ENCODE measurements around the gene GAN.

The GAN gene

GRCh38 chr16:81279392-81279791 is 35.4 kb upstream of the GAN start:
- Histone ChIP-seq H3K79me2 (ENCODE audit: control insufficient read depth, insufficient read depth, low read length) (no peaks in the 10 kb centered on the region), H3K27me3 (ENCODE audit: insufficient read depth, low read length, poor library complexity) (no peaks in the 10 kb centered on the region), H2BK15ac (replicated peaks; ENCODE audit: low read depth) (no peak overlapping the region), H2AK5ac (ENCODE audit: low read length) (no peak overlapping the region), H2BK5ac (ENCODE audit: low read length) (no peak overlapping the region), H3K23ac (ENCODE audit: low read length) (no peak overlapping the region), H3K36me3 (ENCODE audit: control insufficient read depth, insufficient read depth, low read length) (no peaks in the 10 kb centered on the region), H3K4me2 (ENCODE audit: low read length) (no peak overlapping the region), H3K4ac (ENCODE audit: low read depth, low read length) (no peak overlapping the region), H3K79me1 (ENCODE audit: low read length) (no peaks in the 10 kb centered on the region), H3K4me3 (ENCODE audit: low read length) (no peak overlapping the region), H2BK120ac (ENCODE audit: low read depth, low read length) (no peak overlapping the region), H3K4me1 (ENCODE audit: control insufficient read depth, low read depth, low read length) (no peaks in the 10 kb centered on the region), H3K27ac (ENCODE audit: low read depth, low read length) (no peak overlapping the region), H4K8ac (ENCODE audit: low read depth, low read length) (no peak overlapping the region), H3K56ac (ENCODE audit: low read length) (no peak overlapping the region), H3K9ac (ENCODE audit: low read length) (no peak overlapping the region), H4K5ac (ENCODE audit: low read length) (no peak overlapping the region), H3K18ac (ENCODE audit: low read length) (no peak overlapping the region)
- no peak for DNase-seq
- WGBS (ENCODE audit: extremely low coverage, insufficient coverage, low lambda C conversion rate), result no CpG with 5 or more reads among the region's 4 CpGs

GRCh38 chr16:81280393-81280792 is 34.4 kb upstream of the GAN start:
- H3K9ac ChIP-seq (ENCODE audit: low read length), result no peak overlapping the region
- no peaks in the 10 kb centered on the region for H3K4me1 ChIP-seq (ENCODE audit: control insufficient read depth, low read depth, low read length)
- no peak overlapping the region for H2BK5ac ChIP-seq (ENCODE audit: low read length)
- H3K79me1 ChIP-seq (ENCODE audit: low read length), result no peaks in the 10 kb centered on the region
- H3K27me3 ChIP-seq (ENCODE audit: insufficient read depth, low read length, poor library complexity), result no peaks in the 10 kb centered on the region
- no peak overlapping the region for H2AK5ac ChIP-seq (ENCODE audit: low read length)
- no peak overlapping the region for H3K4me3 ChIP-seq (ENCODE audit: low read length)
- H3K79me2 ChIP-seq (ENCODE audit: control insufficient read depth, insufficient read depth, low read length), result no peaks in the 10 kb centered on the region
- no peak overlapping the region for H3K18ac ChIP-seq (ENCODE audit: low read length)
- no peaks in the 10 kb centered on the region for H3K36me3 ChIP-seq (ENCODE audit: control insufficient read depth, insufficient read depth, low read length)
- WGBS (ENCODE audit: extremely low coverage, insufficient coverage, low lambda C conversion rate), result no CpG with 5 or more reads among the region's 3 CpGs
- H3K4me2 ChIP-seq (ENCODE audit: low read length), result no peak overlapping the region
- no peak overlapping the region for H2BK15ac ChIP-seq (replicated peaks; ENCODE audit: low read depth)
- H3K56ac ChIP-seq (ENCODE audit: low read length), result no peak overlapping the region
- no peak overlapping the region for H3K23ac ChIP-seq (ENCODE audit: low read length)
- DNase-seq, result no peak
- no peak overlapping the region for H4K8ac ChIP-seq (ENCODE audit: low read depth, low read length)
- no peak overlapping the region for H4K5ac ChIP-seq (ENCODE audit: low read length)
- no peak overlapping the region for H3K27ac ChIP-seq (ENCODE audit: low read depth, low read length)
- no peak overlapping the region for H3K4ac ChIP-seq (ENCODE audit: low read depth, low read length)
- no peak overlapping the region for H2BK120ac ChIP-seq (ENCODE audit: low read depth, low read length)

- no peak overlapping the region for H2BK5ac ChIP-seq (ENCODE audit: low read length)
- H3K27ac ChIP-seq (ENCODE audit: low read depth, low read length), result no peak overlapping the region
- H2BK120ac ChIP-seq (ENCODE audit: low read depth, low read length), result no peak overlapping the region
- no peak overlapping the region for H2AK5ac ChIP-seq (ENCODE audit: low read length)
- no peak overlapping the region for H3K9ac ChIP-seq (ENCODE audit: low read length)
- H3K23ac ChIP-seq (ENCODE audit: low read length), result no peak overlapping the region
- no peaks in the 10 kb centered on the region for H3K27me3 ChIP-seq (ENCODE audit: insufficient read depth, low read length, poor library complexity)
- H3K4me2 ChIP-seq (ENCODE audit: low read length), result no peak overlapping the region
- H3K56ac ChIP-seq (ENCODE audit: low read length), result no peak overlapping the region
- no peaks in the 10 kb centered on the region for H3K79me1 ChIP-seq (ENCODE audit: low read length)
- no peak overlapping the region for H4K8ac ChIP-seq (ENCODE audit: low read depth, low read length)
- no peak overlapping the region for H3K18ac ChIP-seq (ENCODE audit: low read length)
- no peaks in the 10 kb centered on the region for H3K4me1 ChIP-seq (ENCODE audit: control insufficient read depth, low read depth, low read length)
- no CpG with 5 or more reads among the region's 3 CpGs for WGBS (ENCODE audit: extremely low coverage, insufficient coverage, low lambda C conversion rate)
- no peak overlapping the region for H4K5ac ChIP-seq (ENCODE audit: low read length)
- H3K4me3 ChIP-seq (ENCODE audit: low read length), result no peak overlapping the region
- DNase-seq, result no peak
- H3K4ac ChIP-seq (ENCODE audit: low read depth, low read length), result no peak overlapping the region
- H3K36me3 ChIP-seq (ENCODE audit: control insufficient read depth, insufficient read depth, low read length), result no peaks in the 10 kb centered on the region
- H3K79me2 ChIP-seq (ENCODE audit: control insufficient read depth, insufficient read depth, low read length), result no peaks in the 10 kb centered on the region
- H2BK15ac ChIP-seq (replicated peaks; ENCODE audit: low read depth), result no peak overlapping the region
Observed at GRCh38 chr16:81283044-81283443, 31.7 kb upstream of the GAN start.

- Histone ChIP-seq H3K27ac (ENCODE audit: low read depth, low read length) (no peak overlapping the region), H2BK15ac (replicated peaks; ENCODE audit: low read depth) (no peak overlapping the region), H3K4me3 (ENCODE audit: low read length) (no peak overlapping the region), H3K56ac (ENCODE audit: low read length) (no peak overlapping the region), H3K4me1 (ENCODE audit: control insufficient read depth, low read depth, low read length) (no peaks in the 10 kb centered on the region), H2BK120ac (ENCODE audit: low read depth, low read length) (no peak overlapping the region), H3K9ac (ENCODE audit: low read length) (no peak overlapping the region), H4K8ac (ENCODE audit: low read depth, low read length) (no peak overlapping the region), H3K23ac (ENCODE audit: low read length) (no peak overlapping the region), H4K5ac (ENCODE audit: low read length) (no peak overlapping the region), H2AK5ac (ENCODE audit: low read length) (no peak overlapping the region), H3K4ac (ENCODE audit: low read depth, low read length) (no peak overlapping the region), H3K4me2 (ENCODE audit: low read length) (no peak overlapping the region), H3K79me2 (ENCODE audit: control insufficient read depth, insufficient read depth, low read length) (no peaks in the 10 kb centered on the region), H2BK5ac (ENCODE audit: low read length) (no peak overlapping the region), H3K36me3 (ENCODE audit: control insufficient read depth, insufficient read depth, low read length) (no peaks in the 10 kb centered on the region), H3K79me1 (ENCODE audit: low read length) (no peaks in the 10 kb centered on the region), H3K18ac (ENCODE audit: low read length) (no peak overlapping the region), H3K27me3 (ENCODE audit: insufficient read depth, low read length, poor library complexity) (no peaks in the 10 kb centered on the region)
- no peak for DNase-seq
- WGBS (ENCODE audit: extremely low coverage, insufficient coverage, low lambda C conversion rate), result no CpG with 5 or more reads among the region's 8 CpGs
Observed at GRCh38 chr16:81284995-81285600, 29.7 kb upstream of the GAN start.

- Histone ChIP-seq H3K4ac (ENCODE audit: low read depth, low read length) (no peak overlapping the region), H3K36me3 (ENCODE audit: control insufficient read depth, insufficient read depth, low read length) (no peaks in the 10 kb centered on the region), H2AK5ac (ENCODE audit: low read length) (no peak overlapping the region), H3K4me2 (ENCODE audit: low read length) (no peak overlapping the region), H4K8ac (ENCODE audit: low read depth, low read length) (no peak overlapping the region), H2BK15ac (replicated peaks; ENCODE audit: low read depth) (no peak overlapping the region), H2BK5ac (ENCODE audit: low read length) (no peak overlapping the region), H3K9ac (ENCODE audit: low read length) (no peak overlapping the region), H3K4me1 (ENCODE audit: control insufficient read depth, low read depth, low read length) (no peaks in the 10 kb centered on the region), H3K79me2 (ENCODE audit: control insufficient read depth, insufficient read depth, low read length) (no peaks in the 10 kb centered on the region), H3K56ac (ENCODE audit: low read length) (no peak overlapping the region), H4K5ac (ENCODE audit: low read length) (no peak overlapping the region), H3K79me1 (ENCODE audit: low read length) (no peaks in the 10 kb centered on the region), H2BK120ac (ENCODE audit: low read depth, low read length) (no peak overlapping the region), H3K4me3 (ENCODE audit: low read length) (no peak overlapping the region), H3K27ac (ENCODE audit: low read depth, low read length) (no peak overlapping the region), H3K27me3 (ENCODE audit: insufficient read depth, low read length, poor library complexity) (no peaks in the 10 kb centered on the region), H3K18ac (ENCODE audit: low read length) (no peak overlapping the region), H3K23ac (ENCODE audit: low read length) (no peak overlapping the region)
- DNase-seq, result no peak
- no CpG with 5 or more reads among the region's 1 CpG for WGBS (ENCODE audit: extremely low coverage, insufficient coverage, low lambda C conversion rate)
Observed at GRCh38 chr16:81286190-81286589, 28.6 kb upstream of the GAN start.

GRCh38 chr16:81291117-81291516 is 23.6 kb upstream of the GAN start:
- no CpG with 5 or more reads among the region's 9 CpGs for WGBS (ENCODE audit: extremely low coverage, insufficient coverage, low lambda C conversion rate)
- no peak overlapping the region for H2BK5ac ChIP-seq (ENCODE audit: low read length)
- no peaks in the 10 kb centered on the region for H3K4me1 ChIP-seq (ENCODE audit: control insufficient read depth, low read depth, low read length)
- H4K8ac ChIP-seq (ENCODE audit: low read depth, low read length), result no peak overlapping the region
- H3K4me2 ChIP-seq (ENCODE audit: low read length), result no peak overlapping the region
- no peaks in the 10 kb centered on the region for H3K79me2 ChIP-seq (ENCODE audit: control insufficient read depth, insufficient read depth, low read length)
- H3K9ac ChIP-seq (ENCODE audit: low read length), result no peak overlapping the region
- H3K56ac ChIP-seq (ENCODE audit: low read length), result no peak overlapping the region
- no peak overlapping the region for H4K5ac ChIP-seq (ENCODE audit: low read length)
- H3K79me1 ChIP-seq (ENCODE audit: low read length), result no peaks in the 10 kb centered on the region
- no peak overlapping the region for H2AK5ac ChIP-seq (ENCODE audit: low read length)
- no peaks in the 10 kb centered on the region for H3K27me3 ChIP-seq (ENCODE audit: insufficient read depth, low read length, poor library complexity)
- H3K4me3 ChIP-seq (ENCODE audit: low read length), result no peak overlapping the region
- H3K27ac ChIP-seq (ENCODE audit: low read depth, low read length), result no peak overlapping the region
- DNase-seq, result no peak
- H3K36me3 ChIP-seq (ENCODE audit: control insufficient read depth, insufficient read depth, low read length), result no peaks in the 10 kb centered on the region
- no peak overlapping the region for H3K18ac ChIP-seq (ENCODE audit: low read length)
- no peak overlapping the region for H2BK15ac ChIP-seq (replicated peaks; ENCODE audit: low read depth)
- H2BK120ac ChIP-seq (ENCODE audit: low read depth, low read length), result no peak overlapping the region
- H3K4ac ChIP-seq (ENCODE audit: low read depth, low read length), result no peak overlapping the region
- H3K23ac ChIP-seq (ENCODE audit: low read length), result no peak overlapping the region

All from mesendoderm (in vitro differentiated cells).